H1 (cell line): ENCODE measurements around the gene TBK1. TPM values are rescaled to one million over a fixed set of nuclear protein-coding genes. Genes with fewer than 3 reads are reported as not detected.

Experiments used
- BCL11A ChIP-seq, 2 experiments: IDR thresholded peaks; one replicate each; pipeline ENCODE4 v1.6.1; 2011; ENCODE audit warnings: low read depth in 2 of 2, low read length in 2 of 2, mild to moderate bottlenecking in 2 of 2
- CEBPB ChIP-seq: IDR thresholded peaks from 2 replicates; pipeline ENCODE4 v1.6.1; 2012; ENCODE audit warnings: low read depth, low read length
- CHD1 ChIP-seq: IDR thresholded peaks from 2 replicates; pipeline ENCODE4 v1.6.1; 2012; ENCODE audit warnings: low read depth, low read length, improper control_type of control experiment
- EGR1 ChIP-seq: IDR thresholded peaks from 2 replicates; pipeline ENCODE4 v1.6.1; 2011; ENCODE audit warnings: low read depth, low read length, borderline replicate concordance
- EZH2 ChIP-seq: fragments of 200-600 bp; sonication (generic); IDR thresholded peaks from 2 replicates; pipeline ENCODE4 v1.7.1; 2012; ENCODE audit warnings: low read depth, mild to moderate bottlenecking, moderate library complexity, low read length, inconsistent platforms; ENCODE audit not compliant: severe bottlenecking
- FOSL1 ChIP-seq: IDR thresholded peaks from 2 replicates; pipeline ENCODE4 v1.6.1; 2011; ENCODE audit warnings: mild to moderate bottlenecking, low read depth, low read length, moderate library complexity; ENCODE audit not compliant: insufficient read depth
- GTF2F1 ChIP-seq: IDR thresholded peaks from 2 replicates; pipeline ENCODE4 v1.6.1; 2012; ENCODE audit warnings: low read depth, low read length, improper control_type of control experiment, borderline replicate concordance
- KDM1A ChIP-seq: fragments of 200-600, 300-600 bp; sonication (generic); IDR thresholded peaks from 2 replicates; pipeline ENCODE4 v1.7.1; 2016; ENCODE audit warnings: mild to moderate bottlenecking, low read length, borderline replicate concordance
- PHF8 ChIP-seq: fragments of 200-600 bp; sonication (generic); conservative IDR thresholded peaks from 2 replicates; pipeline ENCODE4 v1.7.1; 2012; ENCODE audit warnings: low read depth, mild to moderate bottlenecking, inconsistent platforms, low read length, moderate library complexity
- POLR2A ChIP-seq, 2 experiments: IDR thresholded peaks; 1 replicate in 1 of 2; 2 replicates in 1 of 2; pipeline ENCODE4 v1.6.1; 2011; ENCODE audit warnings: low read depth in 2 of 2, low read length in 2 of 2, mild to moderate bottlenecking in 2 of 2; ENCODE audit errors: control extremely low read depth in 1 of 2
- POLR2AphosphoS5 ChIP-seq: IDR thresholded peaks from 2 replicates; pipeline ENCODE4 v1.6.1; 2011; ENCODE audit warnings: low read depth, low read length
- RAD21 ChIP-seq, 2 experiments: IDR thresholded peaks in 1 of 2; conservative IDR thresholded peaks in 1 of 2; 2 replicates each; pipeline ENCODE4 v1.6.1; 2011; ENCODE audit warnings: low read depth in 2 of 2, low read length in 2 of 2, improper control_type of control experiment in 1 of 2, inconsistent platforms in 1 of 2, mild to moderate bottlenecking in 1 of 2, moderate library complexity in 1 of 2
- RNF2 ChIP-seq: fragments of 200-900, 300-1000 bp; sonication (generic); IDR thresholded peaks from 2 replicates; pipeline ENCODE4 v1.7.1; 2016; ENCODE audit warnings: borderline replicate concordance, low read depth, mild to moderate bottlenecking, antibody characterized with exemption, low read length; ENCODE audit not compliant: poor library complexity, severe bottlenecking; ENCODE audit errors: missing control alignments
- RXRA ChIP-seq: IDR thresholded peaks from 2 replicates; pipeline ENCODE4 v1.6.1; 2011; ENCODE audit warnings: low read depth, mild to moderate bottlenecking, low read length, moderate library complexity; ENCODE audit not compliant: insufficient read depth
- SIN3A ChIP-seq, 2 experiments: IDR thresholded peaks in 1 of 2; conservative IDR thresholded peaks in 1 of 2; 2 replicates each; pipeline ENCODE4 v1.6.1; 2011 to 2012; ENCODE audit warnings: low read length in 2 of 2, improper control_type of control experiment in 1 of 2, low read depth in 1 of 2, mild to moderate bottlenecking in 1 of 2
- SP1 ChIP-seq: IDR thresholded peaks from 2 replicates; pipeline ENCODE4 v1.6.1; 2011; ENCODE audit warnings: low read depth, low read length
- SP2 ChIP-seq: IDR thresholded peaks from 2 replicates; pipeline ENCODE4 v1.6.1; 2012; ENCODE audit warnings: mild to moderate bottlenecking, low read length, inconsistent platforms
- TAF1 ChIP-seq: IDR thresholded peaks from 2 replicates; pipeline ENCODE4 v1.6.1; 2011; ENCODE audit warnings: mild to moderate bottlenecking, low read depth, low read length
- TBP ChIP-seq: IDR thresholded peaks from 2 replicates; pipeline ENCODE4 v1.6.1; 2011; ENCODE audit warnings: low read depth, low read length, improper control_type of control experiment
- polyA plus RNA-seq, 7 experiments: library from polyadenylated mRNA; depleted of rRNA in 3 of 7; stranded (reverse) in 5 of 7; unstranded in 2 of 7; fragments of >200 nt in 5 of 7; fragments of 200-250 nt in 2 of 7; gene quantifications; 1 replicate in 5 of 7; 2 replicates in 1 of 7; 4 replicates in 1 of 7; pipeline versions ENCODE4 v1.2.1 to v1.2.3, GENCODE V29; 2011 to 2013; ENCODE audit warnings: missing spikeins in 2 of 7, mixed read lengths in 2 of 7
- total RNA-seq: library from RNA; stranded (reverse); fragmentation: NEBNext Ultra II Directional; extraction: Animal tissue kit (Norgen Biotek cat#: 25700); gene quantifications from 2 replicates; pipeline ENCODE4 v1.2.1, GENCODE V29; 2021
- TF ChIP-seq, protein P1 (sequence below): IDR thresholded peaks from 2 replicates; pipeline ENCODE4 v1.6.1; 2011; ENCODE audit warnings: low read depth, mild to moderate bottlenecking, low read length; ENCODE audit not compliant: insufficient read depth

The TBK1 gene
- total and polyA plus RNA-seq, 2 of the 8 experiments (the other 6 are each of a cell fraction or from before 2014, with no cell fraction given): 5.3 to 20.4 TPM

DNA sequence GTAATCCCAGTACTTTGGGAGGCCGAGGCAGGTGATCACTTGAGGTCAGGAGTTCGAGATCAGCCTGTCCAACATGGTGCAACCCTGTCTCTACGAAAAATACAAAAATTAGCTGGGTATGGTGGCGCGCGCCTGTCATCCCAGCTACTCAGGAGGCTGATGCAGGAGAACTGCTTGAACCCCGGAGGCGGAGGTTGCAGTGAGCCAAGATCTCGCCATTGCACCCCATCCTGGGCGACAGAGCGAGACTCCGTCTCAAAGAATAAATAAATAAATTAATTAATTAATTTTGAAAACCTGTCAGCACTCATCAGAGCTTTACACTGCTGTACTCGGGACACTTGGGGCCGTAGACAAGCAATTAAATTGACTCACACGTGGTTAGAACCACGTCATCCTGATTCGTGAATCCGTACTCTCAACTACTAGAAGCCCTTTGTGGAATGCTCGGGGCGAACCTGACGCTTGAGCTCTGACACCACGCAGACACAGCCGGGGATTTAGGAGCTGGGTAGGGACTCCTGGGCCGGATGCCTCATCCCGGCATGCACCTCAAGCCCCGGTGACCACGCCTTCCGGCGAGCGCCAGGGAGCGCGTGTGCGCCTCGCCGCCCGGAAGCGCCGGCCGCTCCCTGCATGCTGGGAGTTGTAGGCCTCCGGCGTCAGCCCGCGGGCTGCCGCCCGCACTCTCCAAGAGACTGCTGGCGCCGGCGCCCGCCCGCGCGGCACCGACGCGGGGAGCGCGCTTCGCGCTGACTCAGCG lies 48.0 kb upstream of the TBK1 start, which contains the start of gene XPOT (continued):
- peak; percentile 72; the same call in 1 of the 2 replicates for TF ChIP-seq POLR2AphosphoS5
- TF ChIP-seq POLR2A (IDR thresholded peaks at IDR 0.05; ENCODE audit: control extremely low read depth in 1 of 2, low read depth in 2 of 2, low read length in 2 of 2): peak in 1 of 2 experiments; percentile 60; a peak in 1 of 3 replicates
- peak in 1 of 2 experiments; percentile 28; a peak in 1 of 4 replicates for TF ChIP-seq SIN3A (conservative IDR thresholded peaks at IDR 0.05 in 1 of 2, IDR thresholded peaks at IDR 0.05 in 1 of 2; ENCODE audit: low read depth in 1 of 2, low read length in 2 of 2)
- no peak for TF ChIP-seq RAD21 (IDR thresholded peaks at IDR 0.05 in 1 of 2, conservative IDR thresholded peaks at IDR 0.05 in 1 of 2; ENCODE audit: low read depth in 2 of 2, low read length in 2 of 2)
- TF ChIP-seq CEBPB: no peak
- no peak for TF ChIP-seq RXRA
- TF ChIP-seq KDM1A: no peak
- no peak for TF ChIP-seq RNF2
- no peak for TF ChIP-seq SP1
- no peak for TF ChIP-seq FOSL1
- TF ChIP-seq BCL11A (IDR thresholded peaks at IDR 0.05; ENCODE audit: low read depth in 2 of 2, low read length in 2 of 2): no peak
- TF ChIP-seq GTF2F1: no peak
- no peak; the same call in 1 of the 2 replicates for TF ChIP-seq PHF8
- TF ChIP-seq, protein P1, sequence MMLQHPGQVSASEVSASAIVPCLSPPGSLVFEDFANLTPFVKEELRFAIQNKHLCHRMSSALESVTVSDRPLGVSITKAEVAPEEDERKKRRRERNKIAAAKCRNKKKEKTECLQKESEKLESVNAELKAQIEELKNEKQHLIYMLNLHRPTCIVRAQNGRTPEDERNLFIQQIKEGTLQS: peak; percentile 55; the same call in 1 of the 2 replicates
- TF ChIP-seq EZH2: no peak
- peak; percentile 73 for TF ChIP-seq TBP
- peak; percentile 81 for TF ChIP-seq TAF1
- TF ChIP-seq EGR1: no peak
- no peak for TF ChIP-seq SP2
- TF ChIP-seq CHD1: no peak
